ENCODE results near the gene CSK.

The CSK gene

DNA sequence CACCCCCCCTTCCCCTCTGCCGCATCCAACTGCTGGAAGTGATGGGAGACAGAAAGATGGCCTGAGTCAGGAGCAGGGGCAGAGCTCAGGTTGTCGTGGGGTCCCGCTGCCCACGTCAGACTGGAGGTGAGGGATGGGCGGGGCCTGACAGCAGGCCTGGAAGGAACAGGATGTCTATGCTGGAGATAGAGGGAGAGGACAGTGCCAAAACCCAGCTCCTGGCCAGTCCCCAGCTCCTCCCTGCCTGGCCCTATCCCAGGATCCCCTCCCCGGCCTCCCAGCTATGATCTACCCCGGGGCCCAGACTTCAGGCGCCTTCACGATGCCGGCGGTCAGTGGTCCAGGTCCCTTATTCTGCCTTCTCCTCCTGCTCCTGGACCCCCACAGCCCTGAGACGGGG, 30.7 kb downstream of the CSK start, which contains the start of gene LMAN1L:
Gene LMAN1L, plus strand, starts transcription at position 303 of the 400 bp plus-strand sequence. Its CDS starts 20 bp downstream, at position 323.
- H3K4me1 ChIP-seq (ENCODE audit: control insufficient read depth in 2 of 2, insufficient read depth in 1 of 2, low read depth in 1 of 2, low read length in 2 of 2): peaks cover 6% of the 10 kb centered on the region in 2 donors
- no peaks in the 10 kb centered on the region for H3K79me1 ChIP-seq (ENCODE audit: low read depth, low read length)
- no peak within 1 kb of the TSS for H2AFZ ChIP-seq (ENCODE audit: low read length)
- no peak within 1 kb of the TSS for H2BK120ac ChIP-seq (ENCODE audit: low read depth, low read length)
- no peaks in the 10 kb centered on the region for H3K27me3 ChIP-seq (ENCODE audit: control insufficient read depth in 3 of 3, insufficient read depth in 3 of 3, low read depth in 1 of 3, low read length in 3 of 3)
- H3K4ac ChIP-seq (ENCODE audit: low read length): no peak within 1 kb of the TSS
- H3K36me3 ChIP-seq (replicated peaks in 1 of 2; ENCODE audit: control insufficient read depth in 2 of 2, insufficient read depth in 2 of 2, low read length in 2 of 2): no peaks in the 10 kb centered on the region
- no peak within 1 kb of the TSS for H3K4me2 ChIP-seq (ENCODE audit: insufficient read depth, low read length, poor library complexity, severe bottlenecking)
- H2BK5ac ChIP-seq (ENCODE audit: low read length): peak within 1 kb of the TSS; percentile 53
- H2AK5ac ChIP-seq (ENCODE audit: low read depth, low read length): peak within 1 kb of the TSS; percentile 86
- H3K9me3 ChIP-seq (replicated peaks in 1 of 2; ENCODE audit: control insufficient read depth in 2 of 2, insufficient read depth in 1 of 2, low read depth in 1 of 2, low read length in 2 of 2): no peaks in the 10 kb centered on the region
- no peak within 1 kb of the TSS for H3K9ac ChIP-seq (ENCODE audit: low read depth, low read length, poor library complexity)
- H3K4me3 ChIP-seq (ENCODE audit: low read length in 2 of 2): no peak within 1 kb of the TSS
- H3K18ac ChIP-seq (ENCODE audit: low read length): no peak within 1 kb of the TSS
- no CpG with 5 or more reads among the region's 12 CpGs for WGBS, 2 donors (ENCODE audit: extremely low coverage in 2 of 2, insufficient read length in 2 of 2, insufficient replicate concordance in 1 of 2)
- no peak within 1 kb of the TSS for H3K14ac ChIP-seq (ENCODE audit: low read length)
- no peak within 1 kb of the TSS for H3K23ac ChIP-seq (ENCODE audit: low read depth, low read length, poor library complexity)
- H3K27ac ChIP-seq (replicated peaks; ENCODE audit: low read length): no peak within 1 kb of the TSS
- no peak within 1 kb of the TSS for H4K8ac ChIP-seq (ENCODE audit: low read depth, low read length)
- peak within 1 kb of the TSS; percentile 21 for H2BK15ac ChIP-seq (ENCODE audit: low read length)
- H2BK12ac ChIP-seq (ENCODE audit: low read length): no peak within 1 kb of the TSS
- no peak for DNase-seq (ENCODE audit: low spot score)
- H4K91ac ChIP-seq (ENCODE audit: low read depth, low read length, poor library complexity): peak within 1 kb of the TSS; percentile 85

DNA sequence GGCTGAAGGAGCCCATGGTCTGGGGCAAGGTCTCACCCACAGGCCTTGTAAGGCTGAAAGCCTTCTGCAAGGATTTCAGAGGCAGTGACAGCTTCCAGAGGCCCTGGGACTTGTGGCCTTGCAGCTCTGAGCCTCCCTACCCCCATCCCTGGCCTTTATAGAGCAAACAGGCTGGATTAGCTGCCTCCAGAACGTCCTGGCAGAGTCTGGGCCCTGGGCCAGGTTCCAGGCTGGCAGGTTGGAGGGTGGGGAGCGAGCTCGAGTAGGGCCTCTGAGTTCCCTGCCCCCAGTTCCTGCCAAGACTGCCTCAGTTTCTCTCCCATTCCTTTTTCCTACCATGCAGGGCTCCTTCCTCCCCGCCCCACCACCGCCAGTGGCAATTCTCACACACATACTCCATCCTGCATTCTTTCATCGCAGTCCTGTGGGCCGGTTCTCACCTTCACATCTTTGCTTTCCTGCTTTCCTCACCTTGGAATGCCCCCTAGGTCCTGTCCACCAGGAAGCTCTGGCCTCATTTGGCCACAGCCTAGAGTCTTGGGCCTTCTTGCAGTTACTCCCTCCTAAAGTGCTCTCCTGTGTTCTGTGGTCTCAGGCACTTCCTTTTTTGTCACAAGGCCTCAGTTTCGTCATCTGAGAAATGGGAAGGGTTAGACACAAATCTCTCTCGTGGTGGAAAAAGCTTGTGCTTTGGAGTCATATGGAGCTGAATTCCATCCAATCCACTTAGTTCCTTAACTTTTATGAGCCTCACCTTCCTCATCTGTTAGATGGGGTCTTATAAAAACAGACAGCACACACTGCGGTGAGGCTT, 33.4 kb downstream of the CSK start:
- Histone ChIP-seq H3K9me3 (replicated peaks in 1 of 2; ENCODE audit: control insufficient read depth in 2 of 2, insufficient read depth in 1 of 2, low read depth in 1 of 2, low read length in 2 of 2) (no peaks in the 10 kb centered on the region), H3K36me3 (replicated peaks in 1 of 2; ENCODE audit: control insufficient read depth in 2 of 2, insufficient read depth in 2 of 2, low read length in 2 of 2) (no peaks in the 10 kb centered on the region), H3K79me1 (ENCODE audit: low read depth, low read length) (no peaks in the 10 kb centered on the region), H3K27me3 (ENCODE audit: control insufficient read depth in 3 of 3, insufficient read depth in 3 of 3, low read depth in 1 of 3, low read length in 3 of 3) (peaks cover 0 to 16% (median 0%) of the 10 kb centered on the region in 3 experiments), H3K9ac (ENCODE audit: low read depth, low read length, poor library complexity) (no peak overlapping the region), H3K18ac (ENCODE audit: low read length) (peak overlapping the region; percentile 60), H4K91ac (ENCODE audit: low read depth, low read length, poor library complexity) (no peak overlapping the region), H2AK5ac (ENCODE audit: low read depth, low read length) (peak overlapping the region; percentile 25), H3K27ac (replicated peaks; ENCODE audit: low read length) (no peak overlapping the region), H2BK15ac (ENCODE audit: low read length) (no peak overlapping the region), H2BK12ac (ENCODE audit: low read length) (peak overlapping the region; percentile 18), H4K8ac (ENCODE audit: low read depth, low read length) (no peak overlapping the region), H3K4ac (ENCODE audit: low read length) (no peak overlapping the region), H3K14ac (ENCODE audit: low read length) (peak overlapping the region; percentile 31), H3K4me1 (ENCODE audit: control insufficient read depth in 2 of 2, insufficient read depth in 1 of 2, low read depth in 1 of 2, low read length in 2 of 2) (peaks cover 2 to 6% of the 10 kb centered on the region in 2 donors), H2BK120ac (ENCODE audit: low read depth, low read length) (no peak overlapping the region), H2AFZ (ENCODE audit: low read length) (no peak overlapping the region), H3K4me3 (ENCODE audit: low read length in 2 of 2) (no peak overlapping the region), H3K23ac (ENCODE audit: low read depth, low read length, poor library complexity) (peak overlapping the region; percentile 52), H2BK5ac (ENCODE audit: low read length) (no peak overlapping the region), H3K4me2 (ENCODE audit: insufficient read depth, low read length, poor library complexity, severe bottlenecking) (no peak overlapping the region)
- DNase-seq (ENCODE audit: low spot score): no peak
- no CpG with 5 or more reads among the region's 10 CpGs for WGBS, 2 donors (ENCODE audit: extremely low coverage in 2 of 2, insufficient read length in 2 of 2, insufficient replicate concordance in 1 of 2)

DNA sequence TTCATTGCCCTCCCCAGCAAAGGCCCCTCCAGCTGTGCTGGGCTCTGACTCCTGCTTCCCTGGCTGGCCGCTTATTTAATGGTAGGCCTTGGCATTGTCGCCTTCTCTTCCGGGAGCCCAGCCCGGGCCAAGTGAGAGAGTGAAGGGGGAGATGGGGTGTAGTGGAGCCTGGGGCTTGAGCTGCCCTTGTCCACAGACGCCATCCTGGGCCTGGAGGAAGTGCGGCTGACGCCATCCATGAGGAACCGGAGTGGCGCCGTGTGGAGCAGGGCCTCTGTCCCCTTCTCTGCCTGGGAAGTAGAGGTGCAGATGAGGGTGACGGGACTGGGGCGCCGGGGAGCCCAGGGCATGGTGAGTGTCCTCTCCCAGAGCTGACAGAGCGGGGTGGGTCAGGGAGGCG, 34.1 kb downstream of the CSK start:
- Histone ChIP-seq H3K4me1 (ENCODE audit: control insufficient read depth in 2 of 2, insufficient read depth in 1 of 2, low read depth in 1 of 2, low read length in 2 of 2) (peaks cover 3 to 9% of the 10 kb centered on the region in 2 donors), H4K91ac (ENCODE audit: low read depth, low read length, poor library complexity) (no peak overlapping the region), H2BK12ac (ENCODE audit: low read length) (peak overlapping the region; percentile 58), H2BK5ac (ENCODE audit: low read length) (no peak overlapping the region), H3K27ac (replicated peaks; ENCODE audit: low read length) (no peak overlapping the region), H3K18ac (ENCODE audit: low read length) (peak overlapping the region; percentile 87), H3K4ac (ENCODE audit: low read length) (peak overlapping the region; percentile 23), H3K14ac (ENCODE audit: low read length) (peak overlapping the region; percentile 71), H3K4me3 (ENCODE audit: low read length in 2 of 2) (no peak overlapping the region), H3K79me1 (ENCODE audit: low read depth, low read length) (no peaks in the 10 kb centered on the region), H3K9ac (ENCODE audit: low read depth, low read length, poor library complexity) (peak overlapping the region; percentile 44), H3K36me3 (replicated peaks in 1 of 2; ENCODE audit: control insufficient read depth in 2 of 2, insufficient read depth in 2 of 2, low read length in 2 of 2) (no peaks in the 10 kb centered on the region), H3K9me3 (replicated peaks in 1 of 2; ENCODE audit: control insufficient read depth in 2 of 2, insufficient read depth in 1 of 2, low read depth in 1 of 2, low read length in 2 of 2) (no peaks in the 10 kb centered on the region), H2BK15ac (ENCODE audit: low read length) (no peak overlapping the region), H3K23ac (ENCODE audit: low read depth, low read length, poor library complexity) (peak overlapping the region; percentile 52), H3K27me3 (ENCODE audit: control insufficient read depth in 3 of 3, insufficient read depth in 3 of 3, low read depth in 1 of 3, low read length in 3 of 3) (peaks cover 0 to 22% (median 0%) of the 10 kb centered on the region in 3 experiments), H2AK5ac (ENCODE audit: low read depth, low read length) (peak overlapping the region; percentile 84), H2BK120ac (ENCODE audit: low read depth, low read length) (peak overlapping the region; percentile 81), H4K8ac (ENCODE audit: low read depth, low read length) (peak overlapping the region; percentile 43), H3K4me2 (ENCODE audit: insufficient read depth, low read length, poor library complexity, severe bottlenecking) (no peak overlapping the region), H2AFZ (ENCODE audit: low read length) (no peak overlapping the region)
- DNase-seq (ENCODE audit: low spot score): no peak
- no CpG with 5 or more reads among the region's 15 CpGs for WGBS, 2 donors (ENCODE audit: extremely low coverage in 2 of 2, insufficient read length in 2 of 2, insufficient replicate concordance in 1 of 2)

DNA sequence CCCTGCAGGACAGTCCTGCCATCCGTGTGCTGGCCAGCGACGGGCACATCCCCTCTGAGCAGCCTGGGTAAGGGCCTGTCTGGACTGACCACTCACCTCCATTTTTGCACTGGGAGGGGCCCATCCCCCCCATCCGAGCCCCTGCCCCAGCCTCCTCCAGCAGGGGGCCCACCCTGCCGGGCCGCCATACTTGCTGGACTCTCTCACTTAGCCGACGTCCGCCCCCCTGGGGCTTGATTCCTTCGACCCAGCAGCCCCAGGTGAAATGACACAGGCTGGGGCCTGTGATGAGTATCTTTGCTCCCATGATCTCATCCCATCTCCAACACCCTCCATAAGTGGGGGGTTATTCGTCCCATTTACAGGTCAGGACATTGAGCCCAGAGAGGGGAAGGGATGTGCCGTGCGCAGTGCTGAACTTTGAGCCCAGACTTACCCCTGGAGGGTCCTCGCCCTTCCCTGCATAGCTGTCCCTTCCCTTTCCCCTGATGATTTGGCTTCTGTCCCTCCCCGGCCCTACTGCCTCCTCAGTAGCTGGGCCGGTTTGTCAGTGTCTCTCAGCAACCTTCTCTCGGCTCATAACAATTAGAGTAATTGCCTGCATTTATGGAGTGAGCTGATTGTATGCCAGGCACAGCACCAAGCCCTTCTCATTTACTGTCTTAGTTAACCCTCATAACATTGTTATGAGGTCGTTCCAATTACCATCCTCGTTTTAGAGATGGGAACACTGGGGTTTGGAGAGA, 34.9 kb downstream of the CSK start:
- H3K18ac ChIP-seq (ENCODE audit: low read length): peak overlapping the region; percentile 87
- H3K9me3 ChIP-seq (replicated peaks in 1 of 2; ENCODE audit: control insufficient read depth in 2 of 2, insufficient read depth in 1 of 2, low read depth in 1 of 2, low read length in 2 of 2): no peaks in the 10 kb centered on the region
- H3K27me3 ChIP-seq (ENCODE audit: control insufficient read depth in 3 of 3, insufficient read depth in 3 of 3, low read depth in 1 of 3, low read length in 3 of 3): peaks cover 0 to 30% (median 0%) of the 10 kb centered on the region in 3 experiments
- H2AFZ ChIP-seq (ENCODE audit: low read length): no peak overlapping the region
- no peak overlapping the region for H3K4me2 ChIP-seq (ENCODE audit: insufficient read depth, low read length, poor library complexity, severe bottlenecking)
- H3K4me1 ChIP-seq (ENCODE audit: control insufficient read depth in 2 of 2, insufficient read depth in 1 of 2, low read depth in 1 of 2, low read length in 2 of 2): peaks cover 6 to 15% of the 10 kb centered on the region in 2 donors
- H4K91ac ChIP-seq (ENCODE audit: low read depth, low read length, poor library complexity): no peak overlapping the region
- H3K4me3 ChIP-seq (ENCODE audit: low read length in 2 of 2): no peak overlapping the region
- WGBS, 2 donors (ENCODE audit: extremely low coverage in 2 of 2, insufficient read length in 2 of 2, insufficient replicate concordance in 1 of 2): no CpG with 5 or more reads among the region's 19 CpGs
- no peak overlapping the region for H4K8ac ChIP-seq (ENCODE audit: low read depth, low read length)
- DNase-seq (ENCODE audit: low spot score): no peak
- H2AK5ac ChIP-seq (ENCODE audit: low read depth, low read length): peak overlapping the region; percentile 84
- H3K79me1 ChIP-seq (ENCODE audit: low read depth, low read length): no peaks in the 10 kb centered on the region
- no peak overlapping the region for H2BK120ac ChIP-seq (ENCODE audit: low read depth, low read length)
- no peak overlapping the region for H3K4ac ChIP-seq (ENCODE audit: low read length)
- no peak overlapping the region for H2BK5ac ChIP-seq (ENCODE audit: low read length)
- no peak overlapping the region for H2BK12ac ChIP-seq (ENCODE audit: low read length)
- H3K9ac ChIP-seq (ENCODE audit: low read depth, low read length, poor library complexity): no peak overlapping the region
- H3K23ac ChIP-seq (ENCODE audit: low read depth, low read length, poor library complexity): peak overlapping the region; percentile 73
- H3K14ac ChIP-seq (ENCODE audit: low read length): peak overlapping the region; percentile 71
- H3K36me3 ChIP-seq (replicated peaks in 1 of 2; ENCODE audit: control insufficient read depth in 2 of 2, insufficient read depth in 2 of 2, low read length in 2 of 2): no peaks in the 10 kb centered on the region
- H3K27ac ChIP-seq (replicated peaks; ENCODE audit: low read length): no peak overlapping the region
- no peak overlapping the region for H2BK15ac ChIP-seq (ENCODE audit: low read length)
